ACC112 (cell line): ENCODE results near the gene AXIN1.
"Not testable (repeated sequence)": the region's sequence is repeated elsewhere in the genome, so short reads cannot be mapped to it uniquely, and the experiment has no call there.

ENCODE experiments used
- H2AFZ ChIP-seq: fragments of 200-600 bp; sonication (generic); one replicate; pipeline ENCODE4 v1.6.0; 2017; ENCODE audit warnings: antibody characterized with exemption, low read length; ENCODE audit not compliant: unreplicated experiment
- H3K27ac ChIP-seq: fragments of 200-600 bp; sonication (generic); 2 replicates; pipeline ENCODE4 v1.5.1; 2014; ENCODE audit warnings: low read depth, mild to moderate bottlenecking, antibody characterized with exemption, low read length, moderate library complexity
- H3K27me3 ChIP-seq: fragments of 200-600 bp; sonication (generic); 2 replicates; pipeline ENCODE4 v1.6.1; 2014; ENCODE audit warnings: mild to moderate bottlenecking, antibody characterized with exemption, low read length, moderate library complexity, mixed read lengths; ENCODE audit not compliant: insufficient read depth
- H3K36me3 ChIP-seq: fragments of 200-600 bp; sonication (generic); 2 replicates; pipeline ENCODE4 v1.6.1; 2016; ENCODE audit warnings: mild to moderate bottlenecking, antibody characterized with exemption, low read length, moderate library complexity, mixed read lengths; ENCODE audit not compliant: insufficient read depth
- H3K4me1 ChIP-seq: fragments of 200-600 bp; sonication (generic); one replicate; pipeline ENCODE4 v1.6.1; 2016; ENCODE audit warnings: low read length, mixed read lengths; ENCODE audit not compliant: insufficient read depth, unreplicated experiment, control insufficient read depth
- H3K4me3 ChIP-seq: fragments of 200-600 bp; sonication (generic); 2 replicates; pipeline ENCODE4 v1.5.1; 2014; ENCODE audit warnings: mild to moderate bottlenecking, low read depth, low read length
- H3K79me2 ChIP-seq: fragments of 200-600 bp; sonication (generic); one replicate; pipeline ENCODE4 v1.6.0; 2016; ENCODE audit warnings: low read length; ENCODE audit not compliant: control insufficient read depth, unreplicated experiment, insufficient read depth

The AXIN1 gene

GRCh38 chr16:267562-267961 lies 85.0 kb downstream of the AXIN1 start:
- not testable (repeated sequence) for H3K4me3 ChIP-seq, H2AFZ ChIP-seq, H3K27me3 ChIP-seq, H3K4me1 ChIP-seq, H3K27ac ChIP-seq, H3K36me3 ChIP-seq, H3K79me2 ChIP-seq

GRCh38 chr16:266258-267164 lies 86.0 kb downstream of the AXIN1 start:
- no peak overlapping the region for H2AFZ ChIP-seq
- no peaks in the 10 kb centered on the region for H3K4me1 ChIP-seq
- no peaks in the 10 kb centered on the region for H3K36me3 ChIP-seq
- no peaks in the 10 kb centered on the region for H3K27me3 ChIP-seq
- no peak overlapping the region for H3K27ac ChIP-seq
- no peak overlapping the region for H3K4me3 ChIP-seq
- H3K79me2 ChIP-seq: no peaks in the 10 kb centered on the region

GRCh38 chr16:265711-266110 lies 86.8 kb downstream of the AXIN1 start:
- Histone ChIP-seq H3K4me3 (no peak overlapping the region), H3K79me2 (no peaks in the 10 kb centered on the region), H3K27me3 (no peaks in the 10 kb centered on the region), H3K4me1 (no peaks in the 10 kb centered on the region), H3K27ac (no peak overlapping the region), H3K36me3 (no peaks in the 10 kb centered on the region), H2AFZ (no peak overlapping the region)

GRCh38 chr16:265002-265529 lies 87.5 kb downstream of the AXIN1 start:
- Histone ChIP-seq H3K36me3 (no peaks in the 10 kb centered on the region), H3K4me1 (no peaks in the 10 kb centered on the region), H3K79me2 (no peaks in the 10 kb centered on the region), H3K27me3 (no peaks in the 10 kb centered on the region), H3K4me3 (no peak overlapping the region), H2AFZ (no peak overlapping the region), H3K27ac (no peak overlapping the region)

- Histone ChIP-seq H3K36me3 (no peaks in the 10 kb centered on the region), H3K27me3 (no peaks in the 10 kb centered on the region), H3K4me1 (no peaks in the 10 kb centered on the region), H3K27ac (no peak overlapping the region), H3K4me3 (no peak overlapping the region), H3K79me2 (no peaks in the 10 kb centered on the region), H2AFZ (no peak overlapping the region)
Measured at GRCh38 chr16:264440-264951, 88.0 kb downstream of the AXIN1 start.

- no peaks in the 10 kb centered on the region for H3K27me3 ChIP-seq
- H3K79me2 ChIP-seq: no peaks in the 10 kb centered on the region
- H3K36me3 ChIP-seq: no peaks in the 10 kb centered on the region
Measured at GRCh38 chr16:263944-264343, 88.6 kb downstream of the AXIN1 start.

GRCh38 chr16:263182-263774 lies 89.2 kb downstream of the AXIN1 start:
- Histone ChIP-seq H2AFZ (no peak overlapping the region), H3K36me3 (no peaks in the 10 kb centered on the region), H3K4me3 (no peak overlapping the region), H3K79me2 (no peaks in the 10 kb centered on the region), H3K4me1 (no peaks in the 10 kb centered on the region), H3K27ac (no peak overlapping the region), H3K27me3 (no peaks in the 10 kb centered on the region)

More at GRCh38 chr16:263944-264343, 88.6 kb downstream of the AXIN1 start:
- Histone ChIP-seq H3K27ac (no peak overlapping the region), H3K4me3 (no peak overlapping the region), H3K4me1 (no peaks in the 10 kb centered on the region), H2AFZ (no peak overlapping the region)

GRCh38 chr16:262121-262745 lies 90.3 kb downstream of the AXIN1 start:
- no peaks in the 10 kb centered on the region for H3K4me1 ChIP-seq
- no peaks in the 10 kb centered on the region for H3K79me2 ChIP-seq
- H2AFZ ChIP-seq: no peak overlapping the region
- no peaks in the 10 kb centered on the region for H3K36me3 ChIP-seq
- no peak overlapping the region for H3K27ac ChIP-seq
- H3K27me3 ChIP-seq: no peaks in the 10 kb centered on the region
- no peak overlapping the region for H3K4me3 ChIP-seq

GRCh38 chr16:261031-261691 lies 91.4 kb downstream of the AXIN1 start:
- H2AFZ ChIP-seq: no peak overlapping the region
- H3K36me3 ChIP-seq: peaks cover 1% of the 10 kb centered on the region; the same call in 1 of the 2 replicates
- no peaks in the 10 kb centered on the region for H3K27me3 ChIP-seq
- H3K27ac ChIP-seq: no peak overlapping the region
- H3K79me2 ChIP-seq: no peaks in the 10 kb centered on the region
- H3K4me1 ChIP-seq: no peaks in the 10 kb centered on the region
- no peak overlapping the region for H3K4me3 ChIP-seq

- H3K36me3 ChIP-seq: peaks cover 6% of the 10 kb centered on the region; the same call in 1 of the 2 replicates
- no peaks in the 10 kb centered on the region for H3K4me1 ChIP-seq
- H3K27ac ChIP-seq: no peak overlapping the region
- H3K79me2 ChIP-seq: no peaks in the 10 kb centered on the region
- no peak overlapping the region for H2AFZ ChIP-seq
- no peak overlapping the region for H3K4me3 ChIP-seq
- H3K27me3 ChIP-seq: no peaks in the 10 kb centered on the region
Measured at GRCh38 chr16:260326-260725, 92.2 kb downstream of the AXIN1 start.
